Upper lobe of left lung (tissue), 4 donors: Measurements from ENCODE around the gene ENTHD1.

Experiments used
- POLR2A ChIP-seq, 4 donors: fragments of 450-650 bp; IDR thresholded peaks; one replicate each; pipeline ENCODE4 v1.5.1; 2016 to 2017; ENCODE audit warnings: antibody characterized with exemption in 4 of 4, mild to moderate bottlenecking in 2 of 4
- POLR2AphosphoS5 ChIP-seq, 2 donors: sonication (generic); formaldehyde crosslinking; IDR thresholded peaks; one replicate each; pipeline ENCODE4 v1.5.1; 2017; ENCODE audit warnings: antibody characterized with exemption in 2 of 2
- TF ChIP-seq, protein P1 (sequence below), 6 experiments: fragments of 450-650 bp in 4 of 6; fragments of 200-600 bp in 2 of 6; sonication (generic) in 2 of 6; IDR thresholded peaks; one replicate each; pipeline ENCODE4 v1.5.1; 2016 to 2019; ENCODE audit warnings: antibody characterized with exemption in 6 of 6

DNA sequence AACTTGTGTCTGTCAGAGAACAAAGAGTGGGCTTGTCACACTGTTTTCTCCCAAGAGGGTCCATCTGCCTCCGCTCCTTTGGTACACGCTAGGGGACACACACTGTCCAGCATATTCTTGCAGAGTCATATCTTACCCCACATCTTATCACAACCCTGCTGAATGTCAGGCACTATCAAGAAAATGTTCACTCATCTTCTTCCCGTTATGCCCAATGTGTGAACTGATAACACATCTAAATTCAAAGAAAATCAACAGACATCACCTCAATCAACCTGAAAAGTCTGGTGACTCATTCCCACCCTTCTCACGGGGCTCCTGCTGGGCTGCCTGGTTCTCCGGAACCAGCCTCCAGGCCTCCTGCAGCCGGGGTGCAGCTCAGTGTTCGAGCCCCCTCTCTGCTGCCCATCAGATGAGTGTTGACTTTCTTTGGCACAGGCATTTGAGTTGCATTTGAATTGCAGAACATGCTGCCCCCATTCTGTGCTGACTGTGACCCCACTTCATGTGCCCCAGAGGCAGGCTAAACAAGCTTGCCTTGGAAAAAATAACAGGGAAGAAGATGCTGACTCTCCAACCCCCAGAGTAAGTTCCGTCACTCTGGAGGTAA is 26.7 kb upstream of the ENTHD1 start:
- TF ChIP-seq POLR2AphosphoS5 (IDR thresholded peaks at IDR 0.05), result no peak
- TF ChIP-seq, protein P1, sequence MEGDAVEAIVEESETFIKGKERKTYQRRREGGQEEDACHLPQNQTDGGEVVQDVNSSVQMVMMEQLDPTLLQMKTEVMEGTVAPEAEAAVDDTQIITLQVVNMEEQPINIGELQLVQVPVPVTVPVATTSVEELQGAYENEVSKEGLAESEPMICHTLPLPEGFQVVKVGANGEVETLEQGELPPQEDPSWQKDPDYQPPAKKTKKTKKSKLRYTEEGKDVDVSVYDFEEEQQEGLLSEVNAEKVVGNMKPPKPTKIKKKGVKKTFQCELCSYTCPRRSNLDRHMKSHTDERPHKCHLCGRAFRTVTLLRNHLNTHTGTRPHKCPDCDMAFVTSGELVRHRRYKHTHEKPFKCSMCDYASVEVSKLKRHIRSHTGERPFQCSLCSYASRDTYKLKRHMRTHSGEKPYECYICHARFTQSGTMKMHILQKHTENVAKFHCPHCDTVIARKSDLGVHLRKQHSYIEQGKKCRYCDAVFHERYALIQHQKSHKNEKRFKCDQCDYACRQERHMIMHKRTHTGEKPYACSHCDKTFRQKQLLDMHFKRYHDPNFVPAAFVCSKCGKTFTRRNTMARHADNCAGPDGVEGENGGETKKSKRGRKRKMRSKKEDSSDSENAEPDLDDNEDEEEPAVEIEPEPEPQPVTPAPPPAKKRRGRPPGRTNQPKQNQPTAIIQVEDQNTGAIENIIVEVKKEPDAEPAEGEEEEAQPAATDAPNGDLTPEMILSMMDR (IDR thresholded peaks at IDR 0.05), result no peak
- TF ChIP-seq POLR2A (IDR thresholded peaks at IDR 0.05), result no peak
